ENCODE measurements around the gene RCCD1.
"Not testable (repeated sequence)": the region's sequence is repeated elsewhere in the genome, so short reads cannot be mapped to it uniquely, and the experiment has no call there.

RCCD1 gene

GRCh38 chr15:90954712-90955623 lies at the start of gene RCCD1:
TSS of gene RCCD1 (plus strand) at chr15:90954884. CDS start at chr15:90956735, 1,851 bp downstream.
- in situ Hi-C loops (cut with HindIII; ENCODE audit: low sequenced_read_pairs), result no loop called here
- peak; percentile 78 for DNase-seq (ENCODE audit: low read depth)
- peak within 1 kb of the TSS; percentile 93 for H3K4me3 ChIP-seq (ENCODE audit: low read depth, low read length)
- no peak for TF ChIP-seq CTCF (IDR thresholded peaks at IDR 0.05; ENCODE audit: low read depth, low read length, missing control alignments)

GRCh38 chr15:90905306-90906180 lies 49.1 kb upstream of the RCCD1 start:
- no peak for DNase-seq (ENCODE audit: low read depth)
- TF ChIP-seq CTCF (IDR thresholded peaks at IDR 0.05; ENCODE audit: low read depth, low read length, missing control alignments), result no peak
- in situ Hi-C loops (cut with HindIII; ENCODE audit: low sequenced_read_pairs), result no loop called here
- H3K4me3 ChIP-seq (ENCODE audit: low read depth, low read length), result no peak overlapping the region

GRCh38 chr15:90906181-90906849 lies 48.4 kb upstream of the RCCD1 start:
- no peak overlapping the region for H3K4me3 ChIP-seq (ENCODE audit: low read depth, low read length)
- in situ Hi-C loops (cut with HindIII; ENCODE audit: low sequenced_read_pairs), result no loop called here
- TF ChIP-seq CTCF (IDR thresholded peaks at IDR 0.05; ENCODE audit: low read depth, low read length, missing control alignments), result no peak
- no peak for DNase-seq (ENCODE audit: low read depth)

GRCh38 chr15:90907051-90907660 lies 47.5 kb upstream of the RCCD1 start:
- H3K4me3 ChIP-seq (ENCODE audit: low read depth, low read length), result no peak overlapping the region
- DNase-seq (ENCODE audit: low read depth), result no peak
- in situ Hi-C loops (cut with HindIII; ENCODE audit: low sequenced_read_pairs), result no loop called here
- TF ChIP-seq CTCF (IDR thresholded peaks at IDR 0.05; ENCODE audit: low read depth, low read length, missing control alignments), result no peak

GRCh38 chr15:90907838-90908507 lies 46.7 kb upstream of the RCCD1 start:
- in situ Hi-C loops (cut with HindIII; ENCODE audit: low sequenced_read_pairs), result no loop called here
- TF ChIP-seq CTCF (IDR thresholded peaks at IDR 0.05; ENCODE audit: low read depth, low read length, missing control alignments), result no peak
- no peak overlapping the region for H3K4me3 ChIP-seq (ENCODE audit: low read depth, low read length)
- DNase-seq (ENCODE audit: low read depth), result no peak

GRCh38 chr15:90909449-90909848 lies 45.2 kb upstream of the RCCD1 start:
- DNase-seq (ENCODE audit: low read depth); in situ Hi-C loops (cut with HindIII; ENCODE audit: low sequenced_read_pairs); H3K4me3 ChIP-seq (ENCODE audit: low read depth, low read length): not testable (repeated sequence)

Data from astrocyte of the cerebellum (primary cell).